DMS114 treated with DMSO at 0.1 percent for 48 hours (cell line): ENCODE results near the gene DEFB129.
"Not testable (repeated sequence)": the region's sequence is repeated elsewhere in the genome, so short reads cannot be mapped to it uniquely, and the experiment has no call there.

Experiments used
- DNase-seq: peaks from one replicate; lab custom pipeline; 2025; ENCODE audit not compliant: unreplicated experiment; lab: John Stamatoyannopoulos, UW

Gene DEFB129, protein sequence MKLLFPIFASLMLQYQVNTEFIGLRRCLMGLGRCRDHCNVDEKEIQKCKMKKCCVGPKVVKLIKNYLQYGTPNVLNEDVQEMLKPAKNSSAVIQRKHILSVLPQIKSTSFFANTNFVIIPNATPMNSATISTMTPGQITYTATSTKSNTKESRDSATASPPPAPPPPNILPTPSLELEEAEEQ

DNA sequence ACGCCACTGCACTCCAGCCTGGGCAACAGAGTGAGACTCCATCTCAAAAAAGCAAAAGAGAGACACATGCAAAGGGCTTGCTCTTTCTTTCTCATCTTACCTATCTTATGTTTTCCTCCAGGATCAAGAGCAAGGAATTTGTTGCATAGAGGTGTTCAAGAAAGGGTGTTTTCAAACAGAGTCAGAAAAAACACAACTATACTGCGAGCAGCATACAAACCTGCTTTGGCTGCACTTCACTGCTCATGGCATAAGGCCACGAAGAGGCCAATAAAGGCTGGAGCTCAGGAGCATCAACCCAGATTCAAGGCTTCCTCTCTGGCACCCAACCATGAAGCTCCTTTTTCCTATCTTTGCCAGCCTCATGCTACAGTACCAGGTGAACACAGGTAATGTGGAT is at the start of gene DEFB129:
Gene DEFB129 (plus strand): TSS at position 301 of the 400 bp plus-strand sequence. CDS start 31 bp downstream, at position 332.
- DNase-seq, result no peak

- DNase-seq, result no peak
Observed at GRCh38 chr20:184288-184687, 42.8 kb upstream of the DEFB129 start.

GRCh38 chr20:187733-188132 is 39.3 kb upstream of the DEFB129 start:
- DNase-seq, result no peak

GRCh38 chr20:189611-190010 is 37.4 kb upstream of the DEFB129 start, which contains the start of gene DEFB128:
Gene DEFB128 (minus strand): TSS chr20:189711. CDS start chr20:189623, 88 bp downstream.
- DNase-seq, result no peak

DNA sequence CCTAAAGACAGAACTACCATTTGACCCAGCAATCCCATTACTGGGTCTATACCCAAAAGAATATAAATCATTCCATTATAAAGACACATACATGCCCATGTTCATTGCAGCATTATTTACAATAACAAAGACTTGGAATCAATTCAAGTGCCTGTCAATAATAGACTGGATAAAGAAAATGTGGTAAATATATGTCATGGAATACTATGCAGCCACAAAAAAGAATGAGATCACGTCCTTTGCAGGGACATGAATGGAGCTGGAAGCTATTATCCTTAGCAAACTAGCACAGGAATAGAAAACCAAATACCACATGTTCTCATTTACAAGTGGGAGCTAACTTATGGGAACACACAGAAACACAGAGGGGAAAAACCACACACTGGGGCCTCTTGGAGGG is 28.8 kb upstream of the DEFB129 start:
- no peak for DNase-seq

DNA sequence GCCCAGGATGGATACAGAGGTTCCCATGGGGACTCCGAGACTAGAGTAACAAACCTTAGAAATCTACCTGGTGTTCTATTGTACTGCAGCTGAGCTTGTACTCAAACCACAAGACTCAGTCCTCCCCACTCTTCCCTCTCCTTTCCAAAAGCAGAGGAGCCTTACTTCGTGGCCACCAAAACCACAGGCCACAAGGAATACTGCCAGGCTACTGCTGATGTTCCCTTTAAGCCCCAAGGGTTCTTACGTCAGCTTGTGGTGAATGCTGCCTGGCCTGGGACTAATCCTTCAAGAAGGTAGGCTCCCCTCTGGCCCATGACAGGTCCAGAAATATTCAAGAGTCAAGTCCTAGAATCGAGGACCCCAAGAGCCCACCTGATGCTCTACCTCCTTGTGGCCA is 27.1 kb upstream of the DEFB129 start:
- DNase-seq, result no peak

DNA sequence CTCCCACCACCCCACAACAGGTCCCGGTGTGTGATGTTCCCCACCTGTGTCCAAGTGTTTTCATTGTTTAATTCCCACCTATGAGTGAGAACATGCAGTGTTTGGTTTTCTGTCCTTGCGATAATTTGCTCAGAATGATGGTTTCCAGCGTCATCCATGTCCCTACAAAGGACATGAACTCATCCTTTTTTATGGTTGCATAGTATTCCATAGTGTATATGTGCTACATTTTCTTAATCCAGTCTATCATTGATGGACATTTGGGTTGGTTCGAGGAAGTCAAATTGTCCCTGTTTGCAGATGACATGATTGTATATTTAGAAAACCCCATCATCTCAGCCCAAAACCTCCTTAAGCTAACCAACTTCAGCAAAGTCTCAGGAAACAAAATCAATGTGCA is 23.4 kb upstream of the DEFB129 start:
- DNase-seq, result not testable (repeated sequence)

DNA sequence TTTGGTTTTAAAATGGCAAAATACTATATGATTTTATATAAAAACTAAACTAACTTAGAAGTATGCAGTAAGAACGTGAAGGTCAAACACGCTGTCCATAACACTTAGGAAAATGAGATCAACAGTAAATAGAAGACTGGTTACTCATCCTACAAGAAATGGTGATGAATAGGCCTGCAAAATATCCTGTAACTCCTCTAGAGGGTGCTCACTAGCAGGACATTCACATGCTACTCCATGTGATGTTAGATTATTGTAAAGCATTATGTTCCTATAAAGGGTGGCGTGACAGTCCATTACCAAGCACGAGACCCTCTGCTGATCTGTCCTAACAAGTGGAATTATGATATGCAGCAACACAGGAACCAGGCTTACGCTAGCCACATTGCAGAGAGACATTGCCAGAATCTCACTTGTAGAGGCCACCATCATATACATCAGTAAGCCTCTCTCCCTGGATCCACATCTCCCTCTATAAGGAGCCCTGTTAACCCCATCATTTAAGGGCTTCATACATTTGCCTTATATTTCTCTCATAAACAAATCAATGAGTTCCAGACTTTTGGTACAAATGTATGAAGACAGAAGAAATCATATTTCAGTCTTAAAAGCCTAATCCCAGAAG is 18.0 kb upstream of the DEFB129 start:
- peak; percentile 13 for DNase-seq

GRCh38 chr20:210809-211502 is 16.1 kb upstream of the DEFB129 start:
- DNase-seq, result no peak

- no peak for DNase-seq
Observed at GRCh38 chr20:214383-214782, 12.7 kb upstream of the DEFB129 start.

DNA sequence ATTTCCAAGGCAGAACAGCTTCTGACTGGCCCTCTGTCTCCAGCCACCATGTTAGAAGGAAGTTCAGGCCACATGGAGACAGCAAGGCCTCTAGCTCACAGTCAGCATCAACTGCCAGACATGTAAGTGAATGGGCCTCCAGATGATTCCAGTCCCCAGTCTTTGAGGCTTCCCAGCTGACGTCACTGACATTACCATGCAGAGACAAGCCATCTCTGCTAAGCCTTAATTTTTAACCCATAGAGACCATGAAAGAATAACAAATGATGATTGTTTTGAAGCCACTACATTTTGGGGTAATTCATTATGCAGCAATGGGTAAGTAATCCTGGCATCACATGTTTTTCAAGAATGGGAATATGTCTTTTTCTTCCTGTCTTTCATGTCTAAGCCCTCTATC is 11.3 kb upstream of the DEFB129 start:
- DNase-seq, result no peak

DNA sequence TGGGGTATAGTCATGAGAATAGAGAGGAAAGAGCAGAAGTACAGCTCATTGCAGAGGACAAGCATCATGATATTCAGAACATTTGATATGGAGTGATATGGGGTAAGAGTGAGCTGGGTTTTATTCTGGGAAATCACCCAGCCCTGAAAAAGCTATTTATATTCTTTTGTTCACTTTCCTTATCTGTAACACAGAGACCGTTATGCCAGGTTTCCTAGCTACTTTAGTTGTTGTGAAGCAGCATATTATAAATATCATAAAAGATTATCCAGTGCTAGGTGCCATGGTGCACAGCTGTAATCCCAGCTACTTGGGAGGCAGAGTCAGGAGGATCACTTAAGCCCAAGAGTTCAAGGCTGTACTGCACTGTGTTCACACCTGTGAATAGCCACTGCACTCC is 9.8 kb upstream of the DEFB129 start:
- no peak for DNase-seq

DNA sequence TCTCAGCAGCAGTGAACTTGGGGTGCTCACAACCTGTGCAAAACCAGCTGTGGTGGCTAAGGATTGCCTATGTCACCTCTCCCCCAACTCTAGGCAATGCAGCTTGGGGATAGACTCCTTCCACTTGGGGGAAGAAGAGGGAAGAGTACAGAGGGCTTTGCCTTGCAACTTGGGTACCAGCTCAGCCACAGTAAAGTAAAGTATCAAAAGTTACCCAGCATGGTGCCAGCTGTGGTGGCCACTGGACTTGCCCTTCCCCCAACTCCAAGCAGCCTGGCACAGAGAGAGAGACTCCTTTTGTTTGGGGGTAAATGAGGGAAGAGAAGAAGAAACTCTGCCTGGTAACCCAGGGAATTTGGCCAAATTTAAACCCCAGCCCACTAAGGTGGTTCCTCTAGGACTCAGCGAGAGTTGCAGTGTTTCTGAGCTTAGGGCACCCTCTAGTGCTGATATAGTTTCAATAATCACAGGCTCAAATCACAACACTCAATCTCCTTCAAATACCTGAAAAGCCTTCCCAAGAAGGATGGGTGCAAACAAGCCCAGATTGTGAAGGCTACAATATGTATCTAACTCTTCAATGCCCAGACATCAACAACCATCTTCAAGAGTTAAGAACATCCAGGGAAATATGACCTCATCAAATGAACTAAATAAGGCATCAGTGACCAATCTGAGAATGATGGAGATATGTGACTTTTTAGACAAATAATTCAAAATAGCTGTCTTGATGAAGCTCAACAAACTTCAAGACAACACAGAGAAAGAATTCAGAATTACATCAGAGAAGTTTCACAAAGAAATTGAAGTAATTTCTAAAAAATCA is 7.6 kb upstream of the DEFB129 start:
- peak; percentile 44 for DNase-seq

- no peak for DNase-seq
Observed at GRCh38 chr20:221258-221830, 5.7 kb upstream of the DEFB129 start.

- DNase-seq, result not testable (repeated sequence)
Observed at GRCh38 chr20:225879-226278, 1.2 kb upstream of the DEFB129 start.

DNA sequence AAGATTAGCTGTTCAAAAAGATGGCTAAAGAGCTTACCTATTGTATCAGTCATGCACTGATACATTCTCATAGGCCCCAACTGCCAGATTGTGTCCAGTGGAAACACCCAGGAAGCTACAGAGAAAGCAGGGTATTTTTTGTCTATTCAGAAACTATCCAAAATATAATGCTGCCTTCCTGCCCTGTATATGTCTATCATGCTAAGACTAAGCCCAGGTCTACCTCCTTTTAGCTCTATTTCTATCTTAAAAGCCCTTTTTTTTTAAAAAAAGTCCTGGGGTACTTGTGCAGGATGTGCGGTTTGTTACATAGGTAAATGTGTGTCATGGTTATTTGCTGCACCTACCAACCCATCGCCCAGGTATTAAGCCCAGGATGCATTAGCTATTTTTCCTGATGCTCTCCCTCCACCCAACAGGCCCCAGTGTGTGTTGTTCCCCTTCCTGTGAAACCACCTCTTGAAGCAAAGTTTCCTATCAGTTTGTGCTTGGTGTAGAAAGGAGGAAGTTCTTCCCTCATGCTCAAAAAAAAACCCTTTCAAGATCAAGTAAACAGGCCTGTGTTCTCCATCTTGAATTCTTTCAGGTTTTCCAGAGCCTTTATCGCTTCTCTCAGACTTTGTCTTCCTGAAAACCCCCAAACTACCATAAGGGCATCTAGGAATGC is 514 bp downstream of the DEFB129 start:
- DNase-seq, result no peak

- no peak for DNase-seq
Observed at GRCh38 chr20:235891-236290, 8.8 kb downstream of the DEFB129 start.

- no peak for DNase-seq
Observed at GRCh38 chr20:237489-237888, 10.4 kb downstream of the DEFB129 start.

GRCh38 chr20:237929-238328 is 10.9 kb downstream of the DEFB129 start:
- no peak for DNase-seq

DNA sequence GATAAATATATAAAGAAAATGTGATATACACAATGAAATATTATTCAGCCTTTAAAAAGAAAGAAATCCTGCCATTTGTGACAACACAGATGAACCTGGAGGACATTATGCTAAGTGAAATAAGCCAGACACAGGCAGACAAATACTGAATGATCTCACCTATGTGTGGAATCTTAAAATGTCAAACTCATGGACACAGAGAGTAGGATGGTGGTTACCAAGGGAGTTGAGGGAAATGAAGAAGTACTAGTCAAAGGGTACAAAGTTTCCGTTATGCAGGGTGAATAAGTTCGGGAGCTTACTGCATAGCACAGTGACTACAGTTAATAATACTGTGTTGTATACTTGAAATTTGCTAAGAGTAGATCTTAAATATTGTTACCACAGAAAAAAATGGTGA is 15.8 kb downstream of the DEFB129 start:
- DNase-seq, result no peak

- no peak for DNase-seq
Observed at GRCh38 chr20:251354-251753, 24.3 kb downstream of the DEFB129 start.
